ENCODE data around the gene TRMT11. TPM values are rescaled to one million over a fixed set of nuclear protein-coding genes. Genes with fewer than 3 reads are reported as not detected.

The TRMT11 gene
- total RNA-seq, 1 donor from 2014 or later: 105 TPM

DNA sequence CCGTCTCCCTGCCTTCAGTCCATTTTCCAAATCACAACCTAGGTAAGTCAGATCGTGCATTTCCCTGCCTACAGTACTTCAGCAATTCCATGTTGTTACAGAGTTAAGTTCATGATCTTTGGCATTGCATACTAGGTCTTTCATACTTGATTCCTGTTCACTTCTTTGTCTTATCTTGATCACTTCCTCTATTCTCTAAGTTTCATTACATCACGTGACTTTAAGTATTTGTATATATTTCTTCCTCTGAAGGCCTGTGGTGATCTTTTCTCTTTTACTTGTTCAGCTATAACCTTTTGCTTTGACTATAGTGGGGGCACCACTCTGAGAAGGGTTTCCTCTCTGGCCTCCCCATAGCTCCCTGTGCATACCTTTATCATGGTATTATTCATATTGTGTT, 100.2 kb downstream of the TRMT11 start:
- H3K9ac ChIP-seq: no peak overlapping the region
- H2AFZ ChIP-seq (replicated peaks): no peak overlapping the region
- H3K9me3 ChIP-seq (ENCODE audit: low read depth): no peaks in the 10 kb centered on the region
- no peak for DNase-seq (ENCODE audit: low spot score)
- no peak overlapping the region for H3K27ac ChIP-seq
- Mint-ChIP-seq H3K4me3 (no peak overlapping the region), H3K27ac (no peak overlapping the region), H3K27me3 (ENCODE audit: insufficient read depth, low read depth) (peaks cover 3% of the 10 kb centered on the region), H3K36me3 (peaks cover 29% of the 10 kb centered on the region), H3K9me3 (peaks cover 16% of the 10 kb centered on the region), H3K4me1 (peaks cover 16% of the 10 kb centered on the region)
- no peak overlapping the region for H3K4me2 ChIP-seq
- H4K20me1 ChIP-seq (ENCODE audit: low read depth): no peaks in the 10 kb centered on the region
- no peak overlapping the region for H3K4me3 ChIP-seq
- H3F3A ChIP-seq (ENCODE audit: low read depth): peaks cover 4% of the 10 kb centered on the region
- H3K27me3 ChIP-seq: no peaks in the 10 kb centered on the region
- H3K36me3 ChIP-seq: no peaks in the 10 kb centered on the region
- TF ChIP-seq EZH2 (IDR thresholded peaks at IDR 0.05) (no peak), EZH2phosphoT487 (IDR thresholded peaks at IDR 0.05) (no peak), CTCF (IDR thresholded peaks at IDR 0.05) (no peak)
- peaks cover 10% of the 10 kb centered on the region for H3K4me1 ChIP-seq
- no peaks in the 10 kb centered on the region for H3K79me2 ChIP-seq (ENCODE audit: low read depth)

Small RNAs within 50 kb of the gene (small RNA-seq; reads per million reads assigned to genes)
- not detected for gene RNA5SP216

Other genes with a start within 250 kb of the TRMT11 start
- 0.74 and 1.1 TPM in 2 replicates for gene HEY2, start 236.9 kb upstream of the TRMT11 start, total RNA-seq (ENCODE audit: low replicate concordance)
- gene NCOA7, start 195.6 kb upstream of the TRMT11 start, total RNA-seq (ENCODE audit: low replicate concordance): 2.8 and 7.7 TPM in 2 replicates
- 19.5 and 29.6 TPM in 2 replicates for gene HINT3, start 29.8 kb upstream of the TRMT11 start, total RNA-seq (ENCODE audit: low replicate concordance)